Measurements from ENCODE around the gene IP6K3.

The IP6K3 gene

DNA sequence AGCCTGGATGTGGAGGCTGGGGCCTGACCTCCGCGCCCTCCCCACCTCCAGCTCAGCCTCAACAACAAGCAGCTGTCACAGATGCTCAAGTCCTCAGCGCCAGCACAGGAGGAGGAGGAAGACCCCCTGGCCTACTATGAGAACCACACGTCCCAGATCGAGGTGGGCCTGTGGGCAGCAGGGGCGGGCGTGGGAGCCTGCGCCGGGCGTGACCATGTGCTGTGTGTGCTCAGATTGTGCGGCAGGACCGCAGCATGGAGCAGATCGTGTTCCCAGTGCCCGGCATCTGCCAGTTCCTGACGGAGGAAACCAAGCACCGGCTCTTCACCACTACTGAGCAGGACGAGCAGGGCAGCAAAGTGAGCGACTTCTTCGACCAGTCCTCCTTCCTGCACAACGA is 58.7 kb downstream of the IP6K3 start:
- TF ChIP-seq, protein P1, sequence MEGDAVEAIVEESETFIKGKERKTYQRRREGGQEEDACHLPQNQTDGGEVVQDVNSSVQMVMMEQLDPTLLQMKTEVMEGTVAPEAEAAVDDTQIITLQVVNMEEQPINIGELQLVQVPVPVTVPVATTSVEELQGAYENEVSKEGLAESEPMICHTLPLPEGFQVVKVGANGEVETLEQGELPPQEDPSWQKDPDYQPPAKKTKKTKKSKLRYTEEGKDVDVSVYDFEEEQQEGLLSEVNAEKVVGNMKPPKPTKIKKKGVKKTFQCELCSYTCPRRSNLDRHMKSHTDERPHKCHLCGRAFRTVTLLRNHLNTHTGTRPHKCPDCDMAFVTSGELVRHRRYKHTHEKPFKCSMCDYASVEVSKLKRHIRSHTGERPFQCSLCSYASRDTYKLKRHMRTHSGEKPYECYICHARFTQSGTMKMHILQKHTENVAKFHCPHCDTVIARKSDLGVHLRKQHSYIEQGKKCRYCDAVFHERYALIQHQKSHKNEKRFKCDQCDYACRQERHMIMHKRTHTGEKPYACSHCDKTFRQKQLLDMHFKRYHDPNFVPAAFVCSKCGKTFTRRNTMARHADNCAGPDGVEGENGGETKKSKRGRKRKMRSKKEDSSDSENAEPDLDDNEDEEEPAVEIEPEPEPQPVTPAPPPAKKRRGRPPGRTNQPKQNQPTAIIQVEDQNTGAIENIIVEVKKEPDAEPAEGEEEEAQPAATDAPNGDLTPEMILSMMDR (conservative IDR thresholded peaks at IDR 0.05; ENCODE audit: low read depth, low read length) = no peak
- Histone ChIP-seq H3K4me3 (IDR thresholded peaks at IDR 0.05; ENCODE audit: insufficient read depth, low read depth, low read length) (no peak overlapping the region), H3K36me3 (ENCODE audit: insufficient read depth) (no peaks in the 10 kb centered on the region), H3K79me2 (ENCODE audit: insufficient read depth, low read depth) (no peaks in the 10 kb centered on the region), H4K20me1 (ENCODE audit: insufficient read depth) (no peaks in the 10 kb centered on the region), H3K27me3 (ENCODE audit: insufficient read depth, low read depth) (no peaks in the 10 kb centered on the region), H3K9ac (no peak overlapping the region), H2AFZ (ENCODE audit: low read depth) (no peak overlapping the region), H3K4me1 (ENCODE audit: low read depth, poor library complexity, severe bottlenecking) (no peaks in the 10 kb centered on the region), H3K27ac (no peak overlapping the region), H3K4me2 (no peak overlapping the region)

DNA sequence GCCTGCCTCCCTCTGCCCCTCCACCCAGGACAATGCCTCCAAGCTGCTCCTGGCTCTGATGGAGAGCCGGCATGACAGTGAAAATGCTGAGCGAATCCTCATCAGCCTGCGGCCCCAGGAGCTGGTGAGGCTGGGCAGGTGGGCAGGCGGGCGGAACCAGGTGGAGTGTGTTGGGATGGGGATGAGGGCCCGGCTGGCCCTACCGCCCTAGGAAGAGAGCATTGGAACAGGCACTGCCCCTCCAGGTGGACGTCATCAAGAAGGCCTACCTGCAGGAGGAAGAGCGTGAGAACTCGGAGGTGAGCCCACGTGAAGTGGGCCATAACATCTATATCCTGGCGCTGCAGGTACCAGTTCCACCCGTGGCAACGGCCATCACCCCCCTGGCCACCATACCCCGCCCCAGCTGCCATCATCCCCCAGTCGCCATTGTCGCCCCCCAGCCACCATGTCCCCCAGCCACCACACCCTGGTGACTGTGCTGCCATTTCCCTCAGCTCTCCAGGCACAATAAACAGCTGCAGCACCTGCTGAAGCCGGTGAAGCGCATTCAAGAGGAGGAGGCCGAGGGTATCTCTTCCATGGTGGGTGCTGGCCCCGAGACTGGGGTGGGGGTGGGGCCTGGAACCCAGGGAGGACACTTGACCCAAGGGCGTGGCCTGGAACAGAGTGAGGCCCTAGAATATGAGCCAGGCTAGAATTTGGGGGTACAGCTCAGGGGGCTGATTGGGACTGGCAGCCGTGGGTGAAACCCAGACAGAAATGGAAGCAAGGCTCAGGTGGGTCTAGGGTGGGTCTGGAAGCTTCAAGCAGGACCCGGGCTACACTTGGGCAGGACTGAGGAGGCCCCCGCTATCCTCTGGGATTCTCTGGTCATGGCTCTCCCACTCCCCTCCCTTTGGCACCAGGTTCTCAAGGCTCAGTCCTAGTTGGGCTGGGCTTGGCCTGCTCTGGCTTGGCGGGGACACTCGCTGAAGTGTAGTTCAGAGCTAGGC is 59.4 kb downstream of the IP6K3 start:
- TF ChIP-seq, protein P1 (conservative IDR thresholded peaks at IDR 0.05; ENCODE audit: low read depth, low read length) = no peak
- H4K20me1 ChIP-seq (ENCODE audit: insufficient read depth) = no peaks in the 10 kb centered on the region
- no peaks in the 10 kb centered on the region for H3K79me2 ChIP-seq (ENCODE audit: insufficient read depth, low read depth)
- H3K4me2 ChIP-seq = no peak overlapping the region
- H3K9ac ChIP-seq = no peak overlapping the region
- H3K4me1 ChIP-seq (ENCODE audit: low read depth, poor library complexity, severe bottlenecking) = no peaks in the 10 kb centered on the region
- H3K27ac ChIP-seq = no peak overlapping the region
- H3K36me3 ChIP-seq (ENCODE audit: insufficient read depth) = no peaks in the 10 kb centered on the region
- H2AFZ ChIP-seq (ENCODE audit: low read depth) = no peak overlapping the region
- H3K4me3 ChIP-seq (IDR thresholded peaks at IDR 0.05; ENCODE audit: insufficient read depth, low read depth, low read length) = no peak overlapping the region
- no peaks in the 10 kb centered on the region for H3K27me3 ChIP-seq (ENCODE audit: insufficient read depth, low read depth)

DNA sequence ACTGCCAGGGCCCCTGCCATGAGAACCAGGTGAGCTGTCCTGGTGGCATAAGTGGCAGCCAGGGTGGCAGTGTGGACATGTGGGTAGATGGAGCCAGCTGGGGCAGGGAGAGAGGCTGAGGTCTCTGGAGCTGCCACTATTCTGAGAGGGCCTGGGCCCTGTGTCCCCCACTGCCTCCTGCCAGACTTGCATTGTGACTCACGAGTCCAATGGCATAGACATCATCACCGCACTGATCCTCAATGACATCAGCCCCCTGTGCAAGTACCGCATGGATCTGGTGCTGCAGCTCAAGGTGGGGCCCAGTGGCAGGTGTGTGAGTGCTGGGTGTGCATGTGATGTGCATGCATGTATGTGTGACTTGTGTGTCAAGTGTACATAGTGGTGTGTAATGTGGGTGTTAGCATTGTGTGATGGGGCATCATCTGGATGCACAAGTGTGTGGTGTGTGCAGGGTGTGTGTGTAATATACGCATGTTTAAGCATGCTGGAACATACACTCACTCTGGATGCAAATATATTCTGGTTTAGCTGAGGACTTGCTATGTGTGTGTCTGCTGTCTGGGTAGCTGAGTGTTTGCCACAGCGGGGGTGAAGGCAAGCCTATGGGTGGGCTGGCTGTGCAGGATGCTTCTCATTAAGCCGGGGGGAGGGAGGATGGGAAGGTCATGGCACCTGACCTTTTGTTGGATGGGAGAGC is 60.3 kb downstream of the IP6K3 start:
- Histone ChIP-seq H3K4me2 (no peak overlapping the region), H3K4me1 (ENCODE audit: low read depth, poor library complexity, severe bottlenecking) (no peaks in the 10 kb centered on the region), H3K27ac (no peak overlapping the region), H3K36me3 (ENCODE audit: insufficient read depth) (no peaks in the 10 kb centered on the region), H3K4me3 (IDR thresholded peaks at IDR 0.05; ENCODE audit: insufficient read depth, low read depth, low read length) (no peak overlapping the region), H3K9ac (no peak overlapping the region), H2AFZ (ENCODE audit: low read depth) (no peak overlapping the region), H4K20me1 (ENCODE audit: insufficient read depth) (no peaks in the 10 kb centered on the region), H3K79me2 (ENCODE audit: insufficient read depth, low read depth) (no peaks in the 10 kb centered on the region), H3K27me3 (ENCODE audit: insufficient read depth, low read depth) (no peaks in the 10 kb centered on the region)
- TF ChIP-seq, protein P1 (conservative IDR thresholded peaks at IDR 0.05; ENCODE audit: low read depth, low read length) = no peak

DNA sequence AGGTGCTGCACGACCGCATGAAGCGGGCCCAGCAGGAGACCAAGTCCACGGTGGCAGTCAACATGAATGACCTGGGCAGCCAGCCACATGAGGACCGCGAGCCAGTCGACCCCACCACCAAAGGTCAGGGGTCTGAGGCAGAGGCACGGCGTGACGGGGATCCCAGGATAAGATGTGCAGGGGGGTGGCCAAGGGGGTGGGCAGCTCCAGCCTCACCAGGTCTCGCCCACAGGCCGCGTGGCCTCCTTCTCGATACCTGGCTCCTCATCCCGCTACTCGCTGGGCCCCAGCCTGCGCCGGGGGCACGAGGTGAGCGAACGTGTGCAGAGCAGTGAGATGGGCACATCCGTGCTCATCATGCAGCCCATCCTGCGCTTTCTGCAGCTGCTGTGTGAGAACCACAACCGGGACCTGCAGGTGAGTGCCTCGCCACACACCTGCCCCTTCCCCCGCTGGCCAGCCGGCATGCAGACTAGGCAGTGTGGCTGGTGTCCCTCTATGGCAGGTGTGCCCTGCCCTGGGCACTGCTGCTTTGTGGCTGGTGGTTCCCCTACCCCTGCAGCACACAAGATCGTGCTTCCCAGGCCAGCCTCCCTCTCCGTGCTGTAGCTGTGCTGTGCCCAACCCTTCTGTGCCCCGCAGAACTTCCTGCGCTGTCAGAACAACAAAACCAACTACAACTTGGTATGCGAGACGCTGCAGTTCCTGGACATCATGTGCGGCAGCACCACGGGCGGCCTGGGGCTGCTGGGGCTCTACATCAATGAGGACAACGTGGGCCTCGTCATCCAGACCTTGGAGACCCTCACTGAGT is 61.1 kb downstream of the IP6K3 start:
- H3K79me2 ChIP-seq (ENCODE audit: insufficient read depth, low read depth) = no peaks in the 10 kb centered on the region
- no peak overlapping the region for H3K4me2 ChIP-seq
- no peaks in the 10 kb centered on the region for H3K36me3 ChIP-seq (ENCODE audit: insufficient read depth)
- no peak overlapping the region for H3K9ac ChIP-seq
- H3K27ac ChIP-seq = no peak overlapping the region
- TF ChIP-seq, protein P1 (conservative IDR thresholded peaks at IDR 0.05; ENCODE audit: low read depth, low read length) = no peak
- H3K4me3 ChIP-seq (IDR thresholded peaks at IDR 0.05; ENCODE audit: insufficient read depth, low read depth, low read length) = no peak overlapping the region
- H4K20me1 ChIP-seq (ENCODE audit: insufficient read depth) = no peaks in the 10 kb centered on the region
- no peak overlapping the region for H2AFZ ChIP-seq (ENCODE audit: low read depth)
- H3K4me1 ChIP-seq (ENCODE audit: low read depth, poor library complexity, severe bottlenecking) = no peaks in the 10 kb centered on the region
- no peaks in the 10 kb centered on the region for H3K27me3 ChIP-seq (ENCODE audit: insufficient read depth, low read depth)
